Tibial artery (tissue), 4 donors: ENCODE measurements around the gene FAM24B.

Experiments used
- DNase-seq, 2 donors: peaks; one replicate each; pipeline ENCODE4 v3.0.0-alpha.2; 2019
- H3K27ac ChIP-seq, 2 donors: fragments of 200-600 bp; sonication (generic) in 1 of 2; 1 replicate in 1 of 2; 2 replicates in 1 of 2; pipeline ENCODE4 v1.5.1; 2018 to 2019; ENCODE audit warnings: mild to moderate bottlenecking in 1 of 2
- H3K27me3 ChIP-seq, 2 donors: fragments of 200-600 bp; sonication (generic) in 1 of 2; one replicate each; pipeline versions ENCODE4 v1.5.1 to v1.6.0; 2016 to 2019
- H3K36me3 ChIP-seq, 3 donors: fragments of 200-600 bp; sonication (generic) in 2 of 3; one replicate each; pipeline ENCODE4 v1.5.1; 2016 to 2019; ENCODE audit warnings: mild to moderate bottlenecking in 2 of 3
- H3K4me1 ChIP-seq, 4 donors: fragments of 200-600 bp; sonication (generic) in 2 of 4; 1 replicate in 3 of 4; 2 replicates in 1 of 4; pipeline ENCODE4 v1.5.1; 2016 to 2019
- H3K4me3 ChIP-seq, 2 donors: fragments of 200-600 bp; sonication (generic) in 1 of 2; 1 replicate in 1 of 2; 2 replicates in 1 of 2; pipeline ENCODE4 v1.5.1; 2018 to 2019; ENCODE audit warnings: mild to moderate bottlenecking in 2 of 2
- H3K9me3 ChIP-seq, 3 donors: fragments of 200-600 bp; sonication (generic) in 1 of 3; one replicate each; pipeline ENCODE4 v1.5.1; 2016 to 2019
- CTCF ChIP-seq, 2 experiments: fragments of 200-600 bp in 1 of 2; fragments of 450-650 bp in 1 of 2; IDR thresholded peaks; one replicate each; pipeline ENCODE4 v1.5.1; 2017 to 2019; ENCODE audit warnings: antibody characterized with exemption in 2 of 2, mild to moderate bottlenecking in 1 of 2, moderate library complexity in 1 of 2
- intact Hi-C: fragments of 100-400 bp; cut with DNase I; formaldehyde crosslinking; loops from one replicate; pipeline ENCODE4 v1.15.0; 2023; ENCODE audit warnings: low total_unique reads

Gene FAM24B

GRCh38 chr10:122854648-122855047 lies 24.7 kb downstream of the FAM24B start:
- Histone ChIP-seq H3K9me3 (no peaks in the 10 kb centered on the region), H3K27ac (no peak overlapping the region), H3K4me1 (no peaks in the 10 kb centered on the region), H3K4me3 (no peak overlapping the region), H3K27me3 (no peaks in the 10 kb centered on the region), H3K36me3 (peaks cover 0 to 10% (median 4%) of the 10 kb centered on the region in 3 donors)
- intact Hi-C loops, result no loop called here
- no peak for TF ChIP-seq CTCF (IDR thresholded peaks at IDR 0.05)
- no peak for DNase-seq

GRCh38 chr10:122853665-122854313 lies 25.6 kb downstream of the FAM24B start:
- TF ChIP-seq CTCF (IDR thresholded peaks at IDR 0.05), result no peak
- intact Hi-C loops, result no loop called here

GRCh38 chr10:122852261-122852660 lies 27.1 kb downstream of the FAM24B start:
- TF ChIP-seq CTCF (IDR thresholded peaks at IDR 0.05), result no peak
- no peaks in the 10 kb centered on the region for H3K9me3 ChIP-seq
- H3K27ac ChIP-seq, result no peak overlapping the region
- H3K36me3 ChIP-seq, result peaks cover 0 to 10% (median 4%) of the 10 kb centered on the region in 3 donors
- intact Hi-C loops, result no loop called here
- no peak overlapping the region for H3K4me3 ChIP-seq
- DNase-seq, result no peak
- H3K27me3 ChIP-seq, result no peaks in the 10 kb centered on the region
- H3K4me1 ChIP-seq, result no peaks in the 10 kb centered on the region

More at GRCh38 chr10:122853665-122854313, 25.6 kb downstream of the FAM24B start:
- Histone ChIP-seq H3K4me3 (no peak overlapping the region), H3K4me1 (no peaks in the 10 kb centered on the region), H3K27me3 (no peaks in the 10 kb centered on the region), H3K27ac (no peak overlapping the region), H3K9me3 (no peaks in the 10 kb centered on the region), H3K36me3 (peaks cover 0 to 10% (median 4%) of the 10 kb centered on the region in 3 donors)
- no peak for DNase-seq

- DNase-seq, result no peak
Observed at GRCh38 chr10:122850705-122851640, 28.4 kb downstream of the FAM24B start.

More at GRCh38 chr10:122850705-122851640, 28.4 kb downstream of the FAM24B start:
- intact Hi-C loops, result no loop called here
- Histone ChIP-seq H3K36me3 (peaks cover 0 to 10% (median 6%) of the 10 kb centered on the region in 3 donors), H3K4me1 (no peaks in the 10 kb centered on the region), H3K27me3 (no peaks in the 10 kb centered on the region), H3K9me3 (no peaks in the 10 kb centered on the region), H3K4me3 (no peak overlapping the region), H3K27ac (no peak overlapping the region)
- no peak for TF ChIP-seq CTCF (IDR thresholded peaks at IDR 0.05)
